K562 (cell line): Measurements from ENCODE around the gene SRPK2.

ENCODE experiments used
- BACH1 ChIP-seq: fragments of 200-800 bp; sonication (Bioruptor generic); IDR thresholded peaks from 2 replicates; pipeline ENCODE4 v1.6.1; 2016; ENCODE audit warnings: missing genetic modification characterization, missing compliant biosample characterization
- CBX1 ChIP-seq: sonication (generic); IDR thresholded peaks from 2 replicates; pipeline ENCODE4 v1.6.1; 2016; ENCODE audit warnings: antibody characterized with exemption, low read depth, mild to moderate bottlenecking
- POLR2AphosphoS2 ChIP-seq: IDR thresholded peaks from 2 replicates; pipeline ENCODE4 v1.6.1; 2012; ENCODE audit warnings: low read length, improper control_type of control experiment
- RNF2 ChIP-seq: sonication (generic); IDR thresholded peaks from 2 replicates; pipeline ENCODE4 v1.6.1; 2016
- SREBF2 ChIP-seq: sonication (generic); formaldehyde crosslinking; IDR thresholded peaks from 2 replicates; pipeline ENCODE4 v1.4.0; 2020; ENCODE audit warnings: mild to moderate bottlenecking, missing genetic modification reagents
- ZNF146 ChIP-seq: IDR thresholded peaks from one replicate; pipeline ENCODE4 v1.6.1; 2018; ENCODE audit warnings: missing compliant biosample characterization; ENCODE audit not compliant: unreplicated experiment
- ZNF347 ChIP-seq: fragments of 450-650 bp; formaldehyde crosslinking; IDR thresholded peaks from 2 replicates; pipeline ENCODE4 v1.4.0; 2020; ENCODE audit warnings: low read depth, mild to moderate bottlenecking, moderate library complexity
- TF ChIP-seq, protein P1 (sequence below): sonication (generic); formaldehyde crosslinking; IDR thresholded peaks from 2 replicates; pipeline ENCODE4 v1.8.0; 2023; ENCODE audit warnings: missing genetic modification reagents, mild to moderate bottlenecking, borderline replicate concordance
- TF ChIP-seq, protein P2 (sequence below): sonication (generic); formaldehyde crosslinking; IDR thresholded peaks from 2 replicates; pipeline ENCODE4 v1.8.1; 2022; ENCODE audit warnings: missing genetic modification reagents
- TF ChIP-seq, protein P3 (sequence below), 2 experiments: fragments of 450-650 bp in 1 of 2; sonication (generic) in 1 of 2; formaldehyde crosslinking in 1 of 2; IDR thresholded peaks in 1 of 2; conservative IDR thresholded peaks in 1 of 2; 2 replicates each; pipeline versions ENCODE4 v1.6.1 to v1.8.1; 2016 to 2023; ENCODE audit warnings: mild to moderate bottlenecking in 2 of 2, moderate library complexity in 2 of 2, inconsistent platforms in 1 of 2, missing genetic modification reagents in 1 of 2
- TF ChIP-seq, protein P4 (sequence below), 2 experiments: fragments of 450-650 bp; IDR thresholded peaks; 2 replicates each; pipeline ENCODE4 v1.6.1; 2016

DNA sequence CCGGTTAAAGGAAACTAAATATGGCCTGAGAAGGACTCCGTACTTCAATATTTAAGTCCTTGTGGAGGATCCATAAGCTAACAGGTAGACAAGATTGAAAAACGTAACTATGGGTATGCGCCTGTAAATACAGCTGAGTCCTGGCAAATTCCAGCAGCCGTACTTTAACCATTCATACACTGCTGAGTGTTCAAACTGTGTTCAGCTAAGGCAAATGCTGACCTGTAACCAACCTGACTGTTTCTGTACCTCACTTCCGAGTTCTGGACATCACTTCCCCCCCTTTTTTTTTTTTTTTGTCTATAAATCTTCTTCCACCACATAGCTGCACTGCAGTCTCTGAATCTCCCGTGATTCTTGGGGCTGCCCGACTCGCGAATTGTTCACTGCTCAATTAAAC is 69.1 kb downstream of the SRPK2 start:
- TF ChIP-seq, protein P1, sequence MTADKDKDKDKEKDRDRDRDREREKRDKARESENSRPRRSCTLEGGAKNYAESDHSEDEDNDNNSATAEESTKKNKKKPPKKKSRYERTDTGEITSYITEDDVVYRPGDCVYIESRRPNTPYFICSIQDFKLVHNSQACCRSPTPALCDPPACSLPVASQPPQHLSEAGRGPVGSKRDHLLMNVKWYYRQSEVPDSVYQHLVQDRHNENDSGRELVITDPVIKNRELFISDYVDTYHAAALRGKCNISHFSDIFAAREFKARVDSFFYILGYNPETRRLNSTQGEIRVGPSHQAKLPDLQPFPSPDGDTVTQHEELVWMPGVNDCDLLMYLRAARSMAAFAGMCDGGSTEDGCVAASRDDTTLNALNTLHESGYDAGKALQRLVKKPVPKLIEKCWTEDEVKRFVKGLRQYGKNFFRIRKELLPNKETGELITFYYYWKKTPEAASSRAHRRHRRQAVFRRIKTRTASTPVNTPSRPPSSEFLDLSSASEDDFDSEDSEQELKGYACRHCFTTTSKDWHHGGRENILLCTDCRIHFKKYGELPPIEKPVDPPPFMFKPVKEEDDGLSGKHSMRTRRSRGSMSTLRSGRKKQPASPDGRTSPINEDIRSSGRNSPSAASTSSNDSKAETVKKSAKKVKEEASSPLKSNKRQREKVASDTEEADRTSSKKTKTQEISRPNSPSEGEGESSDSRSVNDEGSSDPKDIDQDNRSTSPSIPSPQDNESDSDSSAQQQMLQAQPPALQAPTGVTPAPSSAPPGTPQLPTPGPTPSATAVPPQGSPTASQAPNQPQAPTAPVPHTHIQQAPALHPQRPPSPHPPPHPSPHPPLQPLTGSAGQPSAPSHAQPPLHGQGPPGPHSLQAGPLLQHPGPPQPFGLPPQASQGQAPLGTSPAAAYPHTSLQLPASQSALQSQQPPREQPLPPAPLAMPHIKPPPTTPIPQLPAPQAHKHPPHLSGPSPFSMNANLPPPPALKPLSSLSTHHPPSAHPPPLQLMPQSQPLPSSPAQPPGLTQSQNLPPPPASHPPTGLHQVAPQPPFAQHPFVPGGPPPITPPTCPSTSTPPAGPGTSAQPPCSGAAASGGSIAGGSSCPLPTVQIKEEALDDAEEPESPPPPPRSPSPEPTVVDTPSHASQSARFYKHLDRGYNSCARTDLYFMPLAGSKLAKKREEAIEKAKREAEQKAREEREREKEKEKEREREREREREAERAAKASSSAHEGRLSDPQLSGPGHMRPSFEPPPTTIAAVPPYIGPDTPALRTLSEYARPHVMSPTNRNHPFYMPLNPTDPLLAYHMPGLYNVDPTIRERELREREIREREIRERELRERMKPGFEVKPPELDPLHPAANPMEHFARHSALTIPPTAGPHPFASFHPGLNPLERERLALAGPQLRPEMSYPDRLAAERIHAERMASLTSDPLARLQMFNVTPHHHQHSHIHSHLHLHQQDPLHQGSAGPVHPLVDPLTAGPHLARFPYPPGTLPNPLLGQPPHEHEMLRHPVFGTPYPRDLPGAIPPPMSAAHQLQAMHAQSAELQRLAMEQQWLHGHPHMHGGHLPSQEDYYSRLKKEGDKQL, result no peak
- TF ChIP-seq ZNF347 (no peak), SREBF2 (CRISPR knock-in tag) (no peak), BACH1 (tag) (no peak), RNF2 (no peak), CBX1 (no peak), ZNF146 (CRISPR knock-in tag) (no peak), POLR2AphosphoS2 (no peak)
- TF ChIP-seq, protein P2, sequence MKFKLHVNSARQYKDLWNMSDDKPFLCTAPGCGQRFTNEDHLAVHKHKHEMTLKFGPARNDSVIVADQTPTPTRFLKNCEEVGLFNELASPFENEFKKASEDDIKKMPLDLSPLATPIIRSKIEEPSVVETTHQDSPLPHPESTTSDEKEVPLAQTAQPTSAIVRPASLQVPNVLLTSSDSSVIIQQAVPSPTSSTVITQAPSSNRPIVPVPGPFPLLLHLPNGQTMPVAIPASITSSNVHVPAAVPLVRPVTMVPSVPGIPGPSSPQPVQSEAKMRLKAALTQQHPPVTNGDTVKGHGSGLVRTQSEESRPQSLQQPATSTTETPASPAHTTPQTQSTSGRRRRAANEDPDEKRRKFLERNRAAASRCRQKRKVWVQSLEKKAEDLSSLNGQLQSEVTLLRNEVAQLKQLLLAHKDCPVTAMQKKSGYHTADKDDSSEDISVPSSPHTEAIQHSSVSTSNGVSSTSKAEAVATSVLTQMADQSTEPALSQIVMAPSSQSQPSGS (CRISPR knock-in tag), result no peak
- TF ChIP-seq, protein P3, sequence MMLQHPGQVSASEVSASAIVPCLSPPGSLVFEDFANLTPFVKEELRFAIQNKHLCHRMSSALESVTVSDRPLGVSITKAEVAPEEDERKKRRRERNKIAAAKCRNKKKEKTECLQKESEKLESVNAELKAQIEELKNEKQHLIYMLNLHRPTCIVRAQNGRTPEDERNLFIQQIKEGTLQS (IDR thresholded peaks at IDR 0.05), result no peak
- TF ChIP-seq, protein P3 (CRISPR knock-in tag; conservative IDR thresholded peaks at IDR 0.05), result no peak
- TF ChIP-seq, protein P4, sequence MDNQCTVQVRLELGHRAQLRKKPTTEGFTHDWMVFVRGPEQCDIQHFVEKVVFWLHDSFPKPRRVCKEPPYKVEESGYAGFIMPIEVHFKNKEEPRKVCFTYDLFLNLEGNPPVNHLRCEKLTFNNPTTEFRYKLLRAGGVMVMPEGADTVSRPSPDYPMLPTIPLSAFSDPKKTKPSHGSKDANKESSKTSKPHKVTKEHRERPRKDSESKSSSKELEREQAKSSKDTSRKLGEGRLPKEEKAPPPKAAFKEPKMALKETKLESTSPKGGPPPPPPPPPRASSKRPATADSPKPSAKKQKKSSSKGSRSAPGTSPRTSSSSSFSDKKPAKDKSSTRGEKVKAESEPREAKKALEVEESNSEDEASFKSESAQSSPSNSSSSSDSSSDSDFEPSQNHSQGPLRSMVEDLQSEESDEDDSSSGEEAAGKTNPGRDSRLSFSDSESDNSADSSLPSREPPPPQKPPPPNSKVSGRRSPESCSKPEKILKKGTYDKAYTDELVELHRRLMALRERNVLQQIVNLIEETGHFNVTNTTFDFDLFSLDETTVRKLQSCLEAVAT (IDR thresholded peaks at IDR 0.05), result no peak
